ENCODE results near the gene FARS2.

Gene FARS2

DNA sequence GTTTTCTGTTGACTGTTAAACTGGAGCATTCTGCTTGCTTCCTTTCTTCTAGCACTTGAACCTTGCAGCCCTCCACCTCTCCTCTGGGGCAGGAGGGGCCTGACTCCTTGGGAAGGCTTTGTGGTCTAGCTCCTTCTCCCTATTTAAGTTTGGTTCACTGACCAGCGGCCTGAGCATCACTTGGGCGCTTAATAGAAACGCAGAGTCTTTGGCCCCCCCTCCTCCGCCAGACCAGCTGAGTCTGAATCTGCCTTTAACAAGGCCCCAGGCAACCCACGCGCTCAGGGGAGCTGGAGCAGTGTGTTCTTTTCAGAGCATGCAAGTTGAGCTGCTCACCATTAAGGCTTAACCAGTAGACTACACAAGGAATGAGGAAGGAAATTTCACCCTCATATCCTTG is 519.7 kb downstream of the FARS2 start:
- DNase-seq (ENCODE audit: extremely low read depth, low read depth) = no peak
- TF ChIP-seq, protein P1, sequence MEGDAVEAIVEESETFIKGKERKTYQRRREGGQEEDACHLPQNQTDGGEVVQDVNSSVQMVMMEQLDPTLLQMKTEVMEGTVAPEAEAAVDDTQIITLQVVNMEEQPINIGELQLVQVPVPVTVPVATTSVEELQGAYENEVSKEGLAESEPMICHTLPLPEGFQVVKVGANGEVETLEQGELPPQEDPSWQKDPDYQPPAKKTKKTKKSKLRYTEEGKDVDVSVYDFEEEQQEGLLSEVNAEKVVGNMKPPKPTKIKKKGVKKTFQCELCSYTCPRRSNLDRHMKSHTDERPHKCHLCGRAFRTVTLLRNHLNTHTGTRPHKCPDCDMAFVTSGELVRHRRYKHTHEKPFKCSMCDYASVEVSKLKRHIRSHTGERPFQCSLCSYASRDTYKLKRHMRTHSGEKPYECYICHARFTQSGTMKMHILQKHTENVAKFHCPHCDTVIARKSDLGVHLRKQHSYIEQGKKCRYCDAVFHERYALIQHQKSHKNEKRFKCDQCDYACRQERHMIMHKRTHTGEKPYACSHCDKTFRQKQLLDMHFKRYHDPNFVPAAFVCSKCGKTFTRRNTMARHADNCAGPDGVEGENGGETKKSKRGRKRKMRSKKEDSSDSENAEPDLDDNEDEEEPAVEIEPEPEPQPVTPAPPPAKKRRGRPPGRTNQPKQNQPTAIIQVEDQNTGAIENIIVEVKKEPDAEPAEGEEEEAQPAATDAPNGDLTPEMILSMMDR (IDR thresholded peaks at IDR 0.05; ENCODE audit: low read depth, low read length, missing control alignments) = no peak
- no peak overlapping the region for H3K4me3 ChIP-seq (replicated peaks; ENCODE audit: low read depth, low read length)

DNA sequence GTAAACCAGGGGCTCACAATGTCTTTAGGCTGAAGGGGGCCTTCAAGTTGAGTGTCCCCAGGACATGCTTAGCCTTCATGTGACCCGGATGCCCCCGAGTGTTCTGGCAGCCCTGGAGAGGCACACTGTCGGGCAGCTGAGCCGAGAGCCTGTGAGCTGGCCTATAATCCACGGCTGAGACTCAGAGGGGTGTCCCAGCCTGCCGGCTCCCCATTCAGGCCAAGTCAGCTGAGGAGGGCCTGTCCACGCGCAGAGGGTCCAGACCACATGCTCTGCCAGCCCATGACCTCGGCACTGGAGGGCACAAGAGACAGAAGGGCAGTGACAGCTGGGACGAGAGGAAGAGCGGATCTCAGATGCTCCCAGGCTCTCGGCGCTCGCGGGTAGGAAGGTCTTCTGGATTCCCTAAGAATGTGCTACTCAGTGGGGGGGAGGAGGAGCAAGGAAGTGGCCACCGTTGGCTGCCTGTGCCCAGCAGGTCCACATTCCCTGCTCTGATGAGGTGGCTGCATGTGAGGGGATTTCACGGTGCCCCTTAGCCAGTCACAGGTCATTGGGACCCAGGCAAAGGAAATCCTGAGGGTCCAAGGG is 520.7 kb downstream of the FARS2 start:
- TF ChIP-seq, protein P1 (IDR thresholded peaks at IDR 0.05; ENCODE audit: low read depth, low read length, missing control alignments) = no peak
- no peak overlapping the region for H3K4me3 ChIP-seq (replicated peaks; ENCODE audit: low read depth, low read length)
- DNase-seq (ENCODE audit: extremely low read depth, low read depth) = no peak

DNA sequence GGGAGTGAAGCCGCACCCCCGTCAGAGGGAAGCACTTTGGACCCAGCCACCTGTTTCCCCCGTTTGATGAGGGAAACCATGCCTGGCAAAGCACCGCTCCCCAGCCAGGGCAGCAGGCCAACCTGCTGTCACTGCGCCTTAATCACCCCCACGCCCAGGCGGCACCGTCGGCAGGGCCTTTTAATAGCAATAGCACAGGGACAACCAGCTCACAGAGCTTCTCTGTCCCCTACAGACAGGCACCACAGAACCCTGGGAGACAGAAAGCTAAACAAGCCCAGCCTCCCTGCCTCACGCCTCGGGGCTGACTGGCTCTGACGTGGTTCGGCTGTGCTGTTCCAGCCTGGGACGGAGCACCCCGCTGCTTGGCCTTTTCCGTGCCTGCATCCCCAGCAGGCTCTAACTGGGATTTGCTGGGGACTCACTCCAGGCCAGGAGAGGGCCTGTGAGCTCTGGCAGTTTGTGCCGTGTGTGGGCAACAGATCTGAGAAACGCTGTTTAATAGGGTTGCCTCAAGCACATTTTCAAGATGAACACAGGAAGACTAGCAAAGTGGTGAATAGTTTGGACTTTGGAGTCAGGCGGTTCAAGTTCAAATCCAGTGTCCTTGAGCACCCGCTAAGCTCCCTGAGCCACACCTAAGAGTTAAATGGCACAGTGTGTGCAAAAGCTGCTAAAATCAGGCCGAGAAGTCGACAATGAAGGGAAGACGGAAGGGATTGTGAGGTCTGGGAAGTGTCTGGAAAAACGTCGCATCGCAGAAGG is 521.7 kb downstream of the FARS2 start:
- H3K4me3 ChIP-seq (replicated peaks; ENCODE audit: low read depth, low read length) = no peak overlapping the region
- TF ChIP-seq, protein P1 (IDR thresholded peaks at IDR 0.05; ENCODE audit: low read depth, low read length, missing control alignments) = no peak
- DNase-seq (ENCODE audit: extremely low read depth, low read depth) = no peak

DNA sequence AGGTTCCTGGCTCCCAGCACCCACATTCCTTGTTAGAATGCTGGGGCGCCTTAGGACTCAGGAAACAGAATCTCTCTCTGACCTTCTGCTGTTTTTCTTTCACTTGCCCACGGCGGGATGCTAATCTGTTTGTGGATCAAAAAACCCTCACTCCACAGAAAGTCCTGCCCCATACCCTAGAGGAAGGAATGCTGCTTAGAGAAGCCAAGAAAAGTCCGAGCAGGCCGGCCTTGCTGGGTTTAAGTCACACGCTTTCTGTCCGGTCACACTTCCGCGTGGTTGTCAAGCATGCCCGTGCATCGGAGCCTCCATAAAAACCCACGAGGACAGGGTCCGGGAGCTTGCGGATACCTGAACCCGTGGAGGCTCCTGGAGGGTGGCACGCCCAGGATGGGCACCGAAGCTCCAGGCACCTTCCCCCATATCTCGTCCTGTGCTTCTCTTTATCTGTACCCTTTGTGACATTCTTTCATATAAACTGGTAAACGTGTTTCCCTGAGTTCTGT is 522.3 kb downstream of the FARS2 start:
- TF ChIP-seq, protein P1 (IDR thresholded peaks at IDR 0.05; ENCODE audit: low read depth, low read length, missing control alignments) = no peak
- no peak for DNase-seq (ENCODE audit: extremely low read depth, low read depth)
- H3K4me3 ChIP-seq (replicated peaks; ENCODE audit: low read depth, low read length) = no peak overlapping the region

DNA sequence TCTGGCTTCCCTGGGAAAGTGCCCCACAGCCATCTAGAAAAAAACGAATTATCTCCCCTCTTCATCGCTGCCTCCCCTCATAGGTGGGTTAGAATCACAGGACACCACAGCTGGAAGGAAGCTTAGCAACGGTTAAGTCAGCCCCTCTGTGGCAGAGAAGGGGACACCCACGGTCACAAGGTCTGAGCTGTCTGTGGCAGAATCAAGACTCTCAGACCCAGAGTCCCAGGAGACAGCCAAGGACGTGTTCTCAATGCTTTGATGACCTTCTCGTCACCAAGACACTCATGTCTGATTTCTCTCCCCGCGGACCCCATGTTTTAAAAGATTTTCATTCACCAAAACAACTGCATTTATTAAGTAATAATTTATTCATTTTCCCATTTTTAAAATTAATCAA is 523.9 kb downstream of the FARS2 start:
- TF ChIP-seq, protein P1 (IDR thresholded peaks at IDR 0.05; ENCODE audit: low read depth, low read length, missing control alignments) = no peak
- H3K4me3 ChIP-seq (replicated peaks; ENCODE audit: low read depth, low read length) = no peak overlapping the region
- DNase-seq (ENCODE audit: extremely low read depth, low read depth) = no peak

DNA sequence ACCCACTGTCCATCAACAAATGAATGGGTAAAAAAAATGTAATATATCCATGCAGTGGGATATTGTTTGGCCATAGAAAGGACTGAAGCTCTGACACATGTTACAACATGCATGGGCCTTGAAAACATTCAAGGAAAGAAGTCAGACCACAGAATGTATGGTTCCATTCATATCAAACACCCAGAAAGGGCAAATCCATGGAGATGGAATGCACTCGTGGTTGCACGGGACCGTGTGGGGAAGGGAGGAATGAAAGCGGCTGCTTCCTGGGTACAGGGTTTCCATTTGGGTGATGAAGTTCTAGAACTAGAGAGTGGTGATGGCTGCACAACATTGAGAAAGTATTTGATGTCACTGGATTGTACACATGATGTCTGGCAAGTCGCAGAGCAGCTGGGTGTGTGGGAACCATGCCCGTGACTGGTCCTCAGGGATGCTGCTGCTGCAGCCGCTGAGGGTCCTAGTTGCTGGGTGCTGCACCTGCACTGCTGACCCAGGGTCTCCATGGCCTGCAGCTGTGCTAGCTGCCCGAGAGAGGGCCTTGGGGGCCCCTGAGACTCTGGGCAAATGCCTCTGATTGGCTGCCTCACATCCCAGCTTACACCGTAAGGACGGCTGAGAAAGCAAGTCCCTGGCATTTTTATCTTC is 525.1 kb downstream of the FARS2 start:
- H3K4me3 ChIP-seq (replicated peaks; ENCODE audit: low read depth, low read length) = no peak overlapping the region
- no peak for DNase-seq (ENCODE audit: extremely low read depth, low read depth)
- TF ChIP-seq, protein P1 (IDR thresholded peaks at IDR 0.05; ENCODE audit: low read depth, low read length, missing control alignments) = no peak
